IPS-15b (cell line): Measurements from ENCODE around the gene CD244.

ENCODE experiments used
- H3K27me3 ChIP-seq: one replicate; pipeline ENCODE4 v1.6.1; 2013; ENCODE audit warnings: low read length; ENCODE audit not compliant: control insufficient read depth, insufficient read depth
- H3K36me3 ChIP-seq: one replicate; pipeline ENCODE4 v1.6.1; 2013; ENCODE audit warnings: low read length; ENCODE audit not compliant: control insufficient read depth, insufficient read depth
- H3K4me1 ChIP-seq: one replicate; pipeline ENCODE4 v1.6.1; 2013; ENCODE audit warnings: mild to moderate bottlenecking, low read length; ENCODE audit not compliant: control insufficient read depth, insufficient read depth
- H3K4me3 ChIP-seq: one replicate; pipeline ENCODE4 v1.5.1; 2013; ENCODE audit warnings: low read depth, low read length
- H3K9ac ChIP-seq: one replicate; pipeline ENCODE4 v1.6.1; 2013; ENCODE audit warnings: low read depth, mild to moderate bottlenecking, low read length
- H3K9me3 ChIP-seq: one replicate; pipeline ENCODE4 v1.6.1; 2013; ENCODE audit warnings: mild to moderate bottlenecking, low read length; ENCODE audit not compliant: control insufficient read depth, insufficient read depth

CD244 gene

GRCh38 chr1:160837558-160838205 is 25.0 kb downstream of the CD244 start:
- no peaks in the 10 kb centered on the region for H3K9me3 ChIP-seq
- H3K4me1 ChIP-seq: no peaks in the 10 kb centered on the region
- H3K27me3 ChIP-seq: no peaks in the 10 kb centered on the region
- no peak overlapping the region for H3K9ac ChIP-seq
- H3K4me3 ChIP-seq: no peak overlapping the region
- no peaks in the 10 kb centered on the region for H3K36me3 ChIP-seq

GRCh38 chr1:160836981-160837557 is 25.6 kb downstream of the CD244 start:
- Histone ChIP-seq H3K4me1 (no peaks in the 10 kb centered on the region), H3K9ac (no peak overlapping the region), H3K9me3 (no peaks in the 10 kb centered on the region), H3K27me3 (no peaks in the 10 kb centered on the region), H3K36me3 (no peaks in the 10 kb centered on the region), H3K4me3 (no peak overlapping the region)

GRCh38 chr1:160836561-160836960 is 26.1 kb downstream of the CD244 start:
- H3K4me3 ChIP-seq: no peak overlapping the region
- no peaks in the 10 kb centered on the region for H3K4me1 ChIP-seq
- H3K9ac ChIP-seq: no peak overlapping the region
- no peaks in the 10 kb centered on the region for H3K9me3 ChIP-seq
- no peaks in the 10 kb centered on the region for H3K27me3 ChIP-seq
- H3K36me3 ChIP-seq: no peaks in the 10 kb centered on the region

- no peak overlapping the region for H3K9ac ChIP-seq
- H3K4me1 ChIP-seq: no peaks in the 10 kb centered on the region
- H3K9me3 ChIP-seq: no peaks in the 10 kb centered on the region
- H3K27me3 ChIP-seq: no peaks in the 10 kb centered on the region
- H3K36me3 ChIP-seq: no peaks in the 10 kb centered on the region
- H3K4me3 ChIP-seq: no peak overlapping the region
Measured at GRCh38 chr1:160835751-160836150, 26.9 kb downstream of the CD244 start.

- no peaks in the 10 kb centered on the region for H3K27me3 ChIP-seq
- no peak overlapping the region for H3K4me3 ChIP-seq
- no peaks in the 10 kb centered on the region for H3K9me3 ChIP-seq
- H3K4me1 ChIP-seq: no peaks in the 10 kb centered on the region
- H3K9ac ChIP-seq: no peak overlapping the region
- H3K36me3 ChIP-seq: no peaks in the 10 kb centered on the region
Measured at GRCh38 chr1:160834945-160835565, 27.6 kb downstream of the CD244 start.

DNA sequence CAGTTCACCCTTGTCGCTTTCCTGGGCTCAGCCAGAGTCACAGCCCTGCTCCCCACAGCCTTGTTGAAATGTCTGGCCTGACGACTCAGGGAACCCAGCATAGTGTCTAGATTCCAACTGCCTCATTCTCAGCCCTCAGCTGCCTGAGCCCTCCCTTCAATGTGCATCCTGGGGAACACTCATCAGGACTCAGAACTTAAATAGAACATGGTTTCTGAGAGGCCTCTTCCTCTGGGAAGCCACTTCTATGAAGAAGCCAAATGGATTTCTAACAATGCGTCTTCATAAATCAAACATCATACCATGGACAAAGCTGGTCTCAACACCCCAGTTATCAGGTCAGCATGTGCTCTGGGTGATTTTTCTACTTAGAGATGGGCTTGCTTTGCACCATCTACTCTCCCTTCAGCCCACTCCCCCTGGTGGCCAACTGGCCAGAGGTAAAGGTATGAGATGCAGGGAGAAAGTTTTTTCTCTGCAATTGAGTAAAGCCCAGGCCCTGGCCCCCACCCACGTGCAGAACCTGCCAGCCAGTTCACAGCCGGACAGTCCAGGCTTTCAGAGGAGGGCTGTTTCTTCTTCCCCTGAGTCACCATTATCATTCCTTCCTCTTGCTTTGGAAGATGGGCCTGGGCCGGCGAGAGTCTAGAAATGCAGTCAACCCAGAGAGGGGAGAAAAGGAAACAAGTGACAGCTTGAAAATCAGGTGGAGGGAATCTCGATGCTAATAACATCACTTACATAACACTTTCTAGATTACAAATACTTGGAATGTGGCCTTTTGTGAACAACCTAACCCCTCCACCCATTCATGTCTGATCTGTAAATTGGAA is 32.1 kb downstream of the CD244 start:
- no peak overlapping the region for H3K4me3 ChIP-seq
- no peaks in the 10 kb centered on the region for H3K4me1 ChIP-seq
- no peak overlapping the region for H3K9ac ChIP-seq
- no peaks in the 10 kb centered on the region for H3K27me3 ChIP-seq
- H3K36me3 ChIP-seq: no peaks in the 10 kb centered on the region
- no peaks in the 10 kb centered on the region for H3K9me3 ChIP-seq

- no peak overlapping the region for H3K4me3 ChIP-seq
- H3K4me1 ChIP-seq: no peaks in the 10 kb centered on the region
- no peaks in the 10 kb centered on the region for H3K9me3 ChIP-seq
- no peaks in the 10 kb centered on the region for H3K36me3 ChIP-seq
- H3K9ac ChIP-seq: no peak overlapping the region
- H3K27me3 ChIP-seq: no peaks in the 10 kb centered on the region
Measured at GRCh38 chr1:160829766-160830165, 32.9 kb downstream of the CD244 start.

DNA sequence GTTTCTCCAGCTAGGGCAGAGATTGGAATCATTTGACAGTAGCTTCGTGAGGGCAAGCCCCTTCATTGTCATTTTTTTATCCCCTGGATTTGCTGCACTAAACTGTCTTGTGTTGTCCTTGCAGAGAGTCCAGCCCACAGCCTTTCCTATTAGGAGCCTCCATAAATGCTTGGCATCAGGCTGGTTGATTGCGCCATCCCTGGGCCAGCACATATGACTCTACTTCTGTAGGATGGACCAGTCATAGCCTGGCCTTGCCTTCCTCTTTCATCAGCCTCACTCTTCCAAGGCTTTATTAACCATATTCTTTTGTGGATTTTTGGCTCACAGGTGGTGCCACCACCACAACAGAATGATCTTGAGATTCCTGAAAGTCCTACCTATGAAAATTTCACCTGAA is 35.3 kb downstream of the CD244 start:
- H3K9ac ChIP-seq: no peak overlapping the region
- no peaks in the 10 kb centered on the region for H3K27me3 ChIP-seq
- H3K9me3 ChIP-seq: no peaks in the 10 kb centered on the region
- H3K4me1 ChIP-seq: no peaks in the 10 kb centered on the region
- no peak overlapping the region for H3K4me3 ChIP-seq
- no peaks in the 10 kb centered on the region for H3K36me3 ChIP-seq

DNA sequence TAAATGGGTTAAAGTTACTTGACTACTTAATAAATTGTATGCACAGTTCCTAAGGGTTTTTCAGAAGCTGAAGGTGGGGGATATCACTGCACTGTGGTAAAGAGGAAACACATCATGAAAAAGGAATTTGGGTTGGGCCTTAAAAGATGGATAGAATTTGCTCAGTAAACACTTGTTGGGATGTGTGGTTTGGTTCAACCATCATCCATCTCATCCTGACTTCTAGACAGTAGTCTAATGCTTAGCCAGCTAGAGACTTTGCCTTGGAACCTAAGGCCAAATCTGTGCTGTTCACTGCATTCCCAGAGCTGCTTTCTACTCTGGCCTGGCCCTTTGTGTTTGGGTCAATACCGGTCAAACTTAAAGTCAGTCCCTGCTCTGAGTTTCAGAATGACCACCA is 36.1 kb downstream of the CD244 start:
- H3K9ac ChIP-seq: no peak overlapping the region

GRCh38 chr1:160823296-160823695 is 39.4 kb downstream of the CD244 start:
- Histone ChIP-seq H3K9me3 (no peaks in the 10 kb centered on the region), H3K9ac (no peak overlapping the region), H3K36me3 (no peaks in the 10 kb centered on the region), H3K4me1 (peaks cover under 1% of the 10 kb centered on the region), H3K4me3 (no peak overlapping the region), H3K27me3 (no peaks in the 10 kb centered on the region)

More for the DNA sequence above, 36.1 kb downstream of the CD244 start:
- Histone ChIP-seq H3K36me3 (no peaks in the 10 kb centered on the region), H3K4me1 (no peaks in the 10 kb centered on the region), H3K9me3 (no peaks in the 10 kb centered on the region), H3K27me3 (no peaks in the 10 kb centered on the region), H3K4me3 (no peak overlapping the region)

- no peak overlapping the region for H3K9ac ChIP-seq
- no peaks in the 10 kb centered on the region for H3K36me3 ChIP-seq
- peaks cover 6% of the 10 kb centered on the region for H3K4me1 ChIP-seq
- H3K9me3 ChIP-seq: no peaks in the 10 kb centered on the region
- no peaks in the 10 kb centered on the region for H3K27me3 ChIP-seq
- no peak overlapping the region for H3K4me3 ChIP-seq
Measured at GRCh38 chr1:160821627-160822026, 41.1 kb downstream of the CD244 start.
